Tibial nerve (tissue), 4 donors: Measurements from ENCODE around the gene COBLL1.

Experiments
- EP300 ChIP-seq, 2 donors: sonication (generic); formaldehyde crosslinking; IDR thresholded peaks; one replicate each; pipeline ENCODE4 v1.6.1; 2017; ENCODE audit warnings: antibody characterized with exemption in 2 of 2, mild to moderate bottlenecking in 1 of 2
- POLR2A ChIP-seq, 2 donors: fragments of 450-650 bp; IDR thresholded peaks; one replicate each; pipeline ENCODE4 v1.6.1; 2017; ENCODE audit warnings: antibody characterized with exemption in 2 of 2, mild to moderate bottlenecking in 2 of 2, moderate library complexity in 2 of 2
- TF ChIP-seq, protein P1 (sequence below), 5 experiments: fragments of 200-600 bp in 3 of 5; fragments of 450-650 bp in 2 of 5; sonication (generic) in 3 of 5; IDR thresholded peaks; one replicate each; pipeline ENCODE4 v1.5.1; 2016 to 2019; ENCODE audit warnings: antibody characterized with exemption in 5 of 5, mild to moderate bottlenecking in 3 of 5, moderate library complexity in 2 of 5

DNA sequence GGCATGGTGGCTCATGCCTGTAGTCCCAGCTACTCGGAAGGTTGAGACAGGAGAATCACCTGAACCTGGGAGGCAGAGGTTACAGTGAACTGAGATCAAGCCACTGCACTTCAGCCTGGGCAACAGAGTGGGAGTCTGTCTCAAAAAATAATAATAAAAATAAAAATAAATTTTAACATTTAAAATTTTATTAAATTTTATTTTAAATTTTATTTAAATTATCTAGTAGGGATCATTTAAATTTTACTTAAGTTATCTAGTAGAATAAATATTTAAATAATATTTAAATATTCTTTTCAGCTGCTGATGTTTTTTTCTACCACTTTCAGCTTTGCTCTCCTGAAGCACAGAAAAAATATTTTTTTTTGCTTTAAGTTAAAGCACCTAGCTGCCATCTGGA, 10.4 kb downstream of the COBLL1 start:
- TF ChIP-seq, protein P1, sequence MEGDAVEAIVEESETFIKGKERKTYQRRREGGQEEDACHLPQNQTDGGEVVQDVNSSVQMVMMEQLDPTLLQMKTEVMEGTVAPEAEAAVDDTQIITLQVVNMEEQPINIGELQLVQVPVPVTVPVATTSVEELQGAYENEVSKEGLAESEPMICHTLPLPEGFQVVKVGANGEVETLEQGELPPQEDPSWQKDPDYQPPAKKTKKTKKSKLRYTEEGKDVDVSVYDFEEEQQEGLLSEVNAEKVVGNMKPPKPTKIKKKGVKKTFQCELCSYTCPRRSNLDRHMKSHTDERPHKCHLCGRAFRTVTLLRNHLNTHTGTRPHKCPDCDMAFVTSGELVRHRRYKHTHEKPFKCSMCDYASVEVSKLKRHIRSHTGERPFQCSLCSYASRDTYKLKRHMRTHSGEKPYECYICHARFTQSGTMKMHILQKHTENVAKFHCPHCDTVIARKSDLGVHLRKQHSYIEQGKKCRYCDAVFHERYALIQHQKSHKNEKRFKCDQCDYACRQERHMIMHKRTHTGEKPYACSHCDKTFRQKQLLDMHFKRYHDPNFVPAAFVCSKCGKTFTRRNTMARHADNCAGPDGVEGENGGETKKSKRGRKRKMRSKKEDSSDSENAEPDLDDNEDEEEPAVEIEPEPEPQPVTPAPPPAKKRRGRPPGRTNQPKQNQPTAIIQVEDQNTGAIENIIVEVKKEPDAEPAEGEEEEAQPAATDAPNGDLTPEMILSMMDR (IDR thresholded peaks at IDR 0.05) = no peak
- TF ChIP-seq EP300 (IDR thresholded peaks at IDR 0.05) (no peak), POLR2A (IDR thresholded peaks at IDR 0.05) (no peak)
